ENCODE results near the gene CXCL5. TPM values are rescaled to one million over a fixed set of nuclear protein-coding genes. Genes with fewer than 3 reads are reported as not detected.

The CXCL5 gene
- total and polyA plus RNA-seq, 8 donors: 1.3 to 40.1 (median 13.1) TPM; not detected in 2

- Histone ChIP-seq H3K9me3 (no peaks in the 10 kb centered on the region), H3K27me3 (no peaks in the 10 kb centered on the region), H3K27ac (no peak overlapping the region), H3K4me3 (no peak overlapping the region), H3K4me1 (peaks cover 0 to 8% (median 2%) of the 10 kb centered on the region in 4 donors), H3K36me3 (no peaks in the 10 kb centered on the region)
- TF ChIP-seq POLR2AphosphoS5 (IDR thresholded peaks at IDR 0.05) (no peak), EP300 (IDR thresholded peaks at IDR 0.05) (no peak), CTCF (IDR thresholded peaks at IDR 0.05) (no peak), POLR2A (IDR thresholded peaks at IDR 0.05) (no peak)
- WGBS, 5 donors: 53 to 83% (median 71%) methylated on average over 2 of the region's 2 CpGs
- intact Hi-C loops (cut with DNase I; ENCODE audit: low total_unique reads): no loop called here
- no peak for DNase-seq
Measured at GRCh38 chr4:74021601-74022000, 23.1 kb upstream of the CXCL5 start.

- DNase-seq: peak in 1 of 2 donors; percentile 20
- Histone ChIP-seq H3K27me3 (no peaks in the 10 kb centered on the region), H3K4me3 (no peak overlapping the region), H3K9me3 (no peaks in the 10 kb centered on the region), H3K4me1 (peaks cover 0 to 14% (median 2%) of the 10 kb centered on the region in 4 donors), H3K27ac (peak overlapping the region in 2 of 5 donors; percentile 0 to 26), H3K36me3 (no peaks in the 10 kb centered on the region)
- 45 to 55% (median 48%) methylated on average over 3 of the region's 3 CpGs for WGBS, 5 donors
- TF ChIP-seq EP300 (IDR thresholded peaks at IDR 0.05): no peak
- no peak for TF ChIP-seq POLR2A (IDR thresholded peaks at IDR 0.05)
- no peak for TF ChIP-seq POLR2AphosphoS5 (IDR thresholded peaks at IDR 0.05)
- TF ChIP-seq CTCF (IDR thresholded peaks at IDR 0.05): no peak
- intact Hi-C loops (cut with DNase I; ENCODE audit: low total_unique reads): no loop called here
Measured at GRCh38 chr4:74018771-74019170, 20.3 kb upstream of the CXCL5 start.

GRCh38 chr4:74018116-74018515 is 19.6 kb upstream of the CXCL5 start:
- intact Hi-C loops (cut with DNase I; ENCODE audit: low total_unique reads): no loop called here

GRCh38 chr4:74016068-74016467 is 17.6 kb upstream of the CXCL5 start:
- H3K4me1 ChIP-seq: peaks cover 0 to 14% (median 0%) of the 10 kb centered on the region in 4 donors

More at GRCh38 chr4:74018116-74018515, 19.6 kb upstream of the CXCL5 start:
- no peak overlapping the region for H3K4me3 ChIP-seq
- no peak for TF ChIP-seq EP300 (IDR thresholded peaks at IDR 0.05)
- TF ChIP-seq CTCF (IDR thresholded peaks at IDR 0.05): no peak
- TF ChIP-seq POLR2A (IDR thresholded peaks at IDR 0.05): no peak
- no peak for TF ChIP-seq POLR2AphosphoS5 (IDR thresholded peaks at IDR 0.05)
- no peak overlapping the region for H3K27ac ChIP-seq
- no peaks in the 10 kb centered on the region for H3K36me3 ChIP-seq
- H3K4me1 ChIP-seq: peaks cover 0 to 14% (median under 1%) of the 10 kb centered on the region in 4 donors
- no peaks in the 10 kb centered on the region for H3K27me3 ChIP-seq
- H3K9me3 ChIP-seq: no peaks in the 10 kb centered on the region
- no peak for DNase-seq

GRCh38 chr4:74015126-74015780 is 16.8 kb upstream of the CXCL5 start:
- no peaks in the 10 kb centered on the region for H3K9me3 ChIP-seq
- no peaks in the 10 kb centered on the region for H3K36me3 ChIP-seq
- no peaks in the 10 kb centered on the region for H3K27me3 ChIP-seq
- no peak overlapping the region for H3K4me3 ChIP-seq
- TF ChIP-seq POLR2AphosphoS5 (IDR thresholded peaks at IDR 0.05) (no peak), POLR2A (IDR thresholded peaks at IDR 0.05) (no peak), EP300 (IDR thresholded peaks at IDR 0.05) (no peak), CTCF (IDR thresholded peaks at IDR 0.05) (no peak)
- no peak for DNase-seq
- 89 to 95% (median 93%) methylated on average over 3 of the region's 3 CpGs for WGBS, 5 donors
- intact Hi-C loops (cut with DNase I; ENCODE audit: low total_unique reads): no loop called here
- H3K4me1 ChIP-seq: peaks cover 0 to 14% (median 0%) of the 10 kb centered on the region in 4 donors
- H3K27ac ChIP-seq: no peak overlapping the region

More at GRCh38 chr4:74016068-74016467, 17.6 kb upstream of the CXCL5 start:
- Histone ChIP-seq H3K36me3 (no peaks in the 10 kb centered on the region), H3K27ac (no peak overlapping the region), H3K9me3 (no peaks in the 10 kb centered on the region), H3K27me3 (no peaks in the 10 kb centered on the region), H3K4me3 (no peak overlapping the region)
- intact Hi-C loops (cut with DNase I; ENCODE audit: low total_unique reads): no loop called here
- DNase-seq: peak in 1 of 2 donors; percentile 36
- TF ChIP-seq POLR2AphosphoS5 (IDR thresholded peaks at IDR 0.05): peak in 1 of 3 donors; percentile 15
- no peak for TF ChIP-seq POLR2A (IDR thresholded peaks at IDR 0.05)
- 26 to 44% (median 32%) methylated on average over 1 of the region's 1 CpG for WGBS, 5 donors
